Liver (tissue), 3 donors: ENCODE results near the gene NCR2.

ENCODE experiments used
- ATF3 ChIP-seq: IDR thresholded peaks from 2 replicates; pipeline ENCODE4 v1.6.1; 2016; ENCODE audit warnings: antibody characterized with exemption
- RAD21 ChIP-seq, 2 donors: IDR thresholded peaks; 2 replicates each; pipeline ENCODE4 v1.6.1; 2016; ENCODE audit warnings: antibody characterized with exemption in 2 of 2, mild to moderate bottlenecking in 2 of 2
- SP1 ChIP-seq: IDR thresholded peaks from 2 replicates; pipeline ENCODE4 v1.6.1; 2018; ENCODE audit warnings: antibody characterized with exemption, mild to moderate bottlenecking
- YY1 ChIP-seq: IDR thresholded peaks from 2 replicates; pipeline ENCODE4 v1.6.1; 2016; ENCODE audit warnings: antibody characterized with exemption, mild to moderate bottlenecking
- TF ChIP-seq, protein P1 (sequence below): IDR thresholded peaks from 2 replicates; pipeline ENCODE4 v1.6.1; 2016; ENCODE audit warnings: antibody characterized with exemption
- TF ChIP-seq, protein P2 (sequence below): fragments of 150-350 bp; IDR thresholded peaks from 2 replicates; pipeline ENCODE4 v1.5.1; 2017; ENCODE audit warnings: improper control_type of control experiment, low read depth, low read length; ENCODE audit not compliant: missing input control
- donor health status: healthy.
- donor health status: healthy.

DNA sequence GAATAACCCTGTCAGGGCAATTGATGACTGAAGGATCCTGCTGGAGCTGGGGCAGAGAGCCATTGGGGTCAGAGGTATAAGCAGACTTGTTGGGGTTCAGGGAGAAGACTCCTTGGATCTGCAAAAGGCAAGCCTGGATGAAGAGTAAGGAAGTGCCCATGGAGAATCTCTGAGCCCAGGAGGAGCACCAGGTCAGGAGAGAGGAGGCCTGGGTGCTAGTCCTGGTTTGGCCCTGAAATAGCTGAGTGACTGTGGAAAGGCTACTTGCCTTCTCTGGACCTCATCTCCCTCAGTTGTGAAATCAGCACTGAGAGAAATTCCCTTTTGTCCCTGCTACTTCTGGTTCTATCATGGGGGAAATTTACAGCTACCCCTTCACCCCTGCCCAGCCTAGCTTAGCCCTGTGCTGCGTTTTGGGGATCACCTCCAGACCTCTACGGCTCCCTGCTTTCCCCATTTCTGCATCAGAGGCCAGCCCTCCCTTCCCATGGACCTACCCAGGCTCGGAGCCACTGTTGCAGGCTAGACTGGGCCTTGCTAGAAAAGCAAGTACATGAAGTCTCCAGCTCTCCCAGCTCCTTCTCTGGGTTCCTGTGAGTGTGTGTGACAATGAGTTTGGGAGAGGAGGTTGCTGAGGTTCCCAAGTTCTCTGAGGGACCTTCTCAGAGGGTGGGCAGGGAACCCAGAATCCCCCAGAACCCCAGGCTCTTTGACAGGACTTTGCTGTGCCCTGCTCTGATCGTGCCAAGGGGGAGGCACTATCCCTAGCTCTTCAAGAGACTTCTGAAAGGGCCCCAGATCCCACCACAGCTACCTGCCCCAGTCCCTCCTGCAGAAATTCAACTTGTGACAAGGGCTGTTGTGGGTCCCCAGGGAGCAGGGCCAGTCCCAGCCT, 2.3 kb upstream of the NCR2 start:
- TF ChIP-seq, protein P1, sequence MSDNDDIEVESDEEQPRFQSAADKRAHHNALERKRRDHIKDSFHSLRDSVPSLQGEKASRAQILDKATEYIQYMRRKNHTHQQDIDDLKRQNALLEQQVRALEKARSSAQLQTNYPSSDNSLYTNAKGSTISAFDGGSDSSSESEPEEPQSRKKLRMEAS = no peak
- TF ChIP-seq, protein P2, sequence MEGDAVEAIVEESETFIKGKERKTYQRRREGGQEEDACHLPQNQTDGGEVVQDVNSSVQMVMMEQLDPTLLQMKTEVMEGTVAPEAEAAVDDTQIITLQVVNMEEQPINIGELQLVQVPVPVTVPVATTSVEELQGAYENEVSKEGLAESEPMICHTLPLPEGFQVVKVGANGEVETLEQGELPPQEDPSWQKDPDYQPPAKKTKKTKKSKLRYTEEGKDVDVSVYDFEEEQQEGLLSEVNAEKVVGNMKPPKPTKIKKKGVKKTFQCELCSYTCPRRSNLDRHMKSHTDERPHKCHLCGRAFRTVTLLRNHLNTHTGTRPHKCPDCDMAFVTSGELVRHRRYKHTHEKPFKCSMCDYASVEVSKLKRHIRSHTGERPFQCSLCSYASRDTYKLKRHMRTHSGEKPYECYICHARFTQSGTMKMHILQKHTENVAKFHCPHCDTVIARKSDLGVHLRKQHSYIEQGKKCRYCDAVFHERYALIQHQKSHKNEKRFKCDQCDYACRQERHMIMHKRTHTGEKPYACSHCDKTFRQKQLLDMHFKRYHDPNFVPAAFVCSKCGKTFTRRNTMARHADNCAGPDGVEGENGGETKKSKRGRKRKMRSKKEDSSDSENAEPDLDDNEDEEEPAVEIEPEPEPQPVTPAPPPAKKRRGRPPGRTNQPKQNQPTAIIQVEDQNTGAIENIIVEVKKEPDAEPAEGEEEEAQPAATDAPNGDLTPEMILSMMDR = no peak
- TF ChIP-seq RAD21 (IDR thresholded peaks at IDR 0.05) = no peak
- TF ChIP-seq SP1 = no peak
- TF ChIP-seq ATF3 = no peak
- TF ChIP-seq YY1 = no peak
